Measurements from ENCODE around the gene EPG5.
"Not testable (repeated sequence)": the region's sequence is repeated elsewhere in the genome, so short reads cannot be mapped to it uniquely, and the experiment has no call there.

Gene EPG5, protein sequence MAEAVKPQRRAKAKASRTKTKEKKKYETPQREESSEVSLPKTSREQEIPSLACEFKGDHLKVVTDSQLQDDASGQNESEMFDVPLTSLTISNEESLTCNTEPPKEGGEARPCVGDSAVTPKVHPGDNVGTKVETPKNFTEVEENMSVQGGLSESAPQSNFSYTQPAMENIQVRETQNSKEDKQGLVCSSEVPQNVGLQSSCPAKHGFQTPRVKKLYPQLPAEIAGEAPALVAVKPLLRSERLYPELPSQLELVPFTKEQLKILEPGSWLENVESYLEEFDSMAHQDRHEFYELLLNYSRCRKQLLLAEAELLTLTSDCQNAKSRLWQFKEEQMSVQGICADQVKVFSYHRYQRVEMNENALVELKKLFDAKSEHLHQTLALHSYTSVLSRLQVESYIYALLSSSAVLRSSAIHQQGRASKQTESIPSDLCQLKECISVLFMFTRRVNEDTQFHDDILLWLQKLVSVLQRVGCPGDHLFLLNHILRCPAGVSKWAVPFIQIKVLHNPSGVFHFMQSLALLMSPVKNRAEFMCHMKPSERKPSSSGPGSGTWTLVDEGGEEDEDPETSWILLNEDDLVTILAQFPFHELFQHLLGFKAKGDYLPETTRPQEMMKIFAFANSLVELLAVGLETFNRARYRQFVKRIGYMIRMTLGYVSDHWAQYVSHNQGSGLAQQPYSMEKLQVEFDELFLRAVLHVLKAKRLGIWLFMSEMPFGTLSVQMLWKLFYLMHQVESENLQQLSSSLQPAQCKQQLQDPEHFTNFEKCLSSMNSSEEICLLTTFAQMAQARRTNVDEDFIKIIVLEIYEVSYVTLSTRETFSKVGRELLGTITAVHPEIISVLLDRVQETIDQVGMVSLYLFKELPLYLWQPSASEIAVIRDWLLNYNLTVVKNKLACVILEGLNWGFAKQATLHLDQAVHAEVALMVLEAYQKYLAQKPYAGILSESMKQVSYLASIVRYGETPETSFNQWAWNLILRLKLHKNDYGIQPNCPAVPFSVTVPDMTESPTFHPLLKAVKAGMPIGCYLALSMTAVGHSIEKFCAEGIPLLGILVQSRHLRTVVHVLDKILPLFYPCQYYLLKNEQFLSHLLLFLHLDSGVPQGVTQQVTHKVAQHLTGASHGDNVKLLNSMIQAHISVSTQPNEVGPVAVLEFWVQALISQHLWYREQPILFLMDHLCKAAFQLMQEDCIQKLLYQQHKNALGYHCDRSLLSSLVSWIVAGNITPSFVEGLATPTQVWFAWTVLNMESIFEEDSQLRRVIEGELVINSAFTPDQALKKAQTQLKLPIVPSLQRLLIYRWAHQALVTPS (N-terminal part only)

DNA sequence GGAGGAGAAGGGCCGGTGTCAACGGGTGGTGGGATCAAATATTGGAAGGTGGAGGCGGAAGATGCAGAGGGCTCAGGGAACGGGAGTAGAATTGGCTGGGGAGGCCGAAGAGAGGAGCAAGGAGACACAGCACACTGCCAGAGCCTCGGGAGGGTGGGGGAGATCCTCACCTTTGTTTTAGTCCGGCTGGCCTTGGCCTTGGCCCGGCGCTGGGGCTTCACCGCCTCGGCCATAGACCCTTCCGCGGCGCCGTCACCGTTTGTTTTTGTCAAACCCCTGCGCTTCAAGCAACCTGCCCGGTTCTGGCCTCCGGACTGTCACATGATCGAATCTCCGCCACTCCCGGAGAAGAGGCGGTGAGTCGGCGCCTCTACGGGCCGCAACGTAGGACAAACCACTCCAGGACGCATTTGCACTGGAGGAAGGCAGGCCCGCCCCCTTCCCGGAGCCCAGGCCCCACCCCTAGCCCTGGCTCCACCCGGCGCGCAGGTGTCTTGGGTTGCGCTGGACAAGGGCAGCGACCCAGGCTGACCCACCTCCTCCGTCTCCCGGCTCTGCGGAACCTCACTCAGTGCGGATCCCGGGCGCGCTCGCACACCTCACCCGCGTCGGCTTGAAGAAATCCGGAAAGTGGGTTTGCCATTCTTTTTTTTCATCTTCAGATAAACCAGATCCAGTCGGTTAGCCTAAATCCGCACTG, at the start of gene EPG5:
Gene EPG5 (minus strand): TSS at position 323 of the 700 bp plus-strand sequence. CDS start 90 bp downstream, at position 233.
- DNase-seq = peak; percentile 97

DNA sequence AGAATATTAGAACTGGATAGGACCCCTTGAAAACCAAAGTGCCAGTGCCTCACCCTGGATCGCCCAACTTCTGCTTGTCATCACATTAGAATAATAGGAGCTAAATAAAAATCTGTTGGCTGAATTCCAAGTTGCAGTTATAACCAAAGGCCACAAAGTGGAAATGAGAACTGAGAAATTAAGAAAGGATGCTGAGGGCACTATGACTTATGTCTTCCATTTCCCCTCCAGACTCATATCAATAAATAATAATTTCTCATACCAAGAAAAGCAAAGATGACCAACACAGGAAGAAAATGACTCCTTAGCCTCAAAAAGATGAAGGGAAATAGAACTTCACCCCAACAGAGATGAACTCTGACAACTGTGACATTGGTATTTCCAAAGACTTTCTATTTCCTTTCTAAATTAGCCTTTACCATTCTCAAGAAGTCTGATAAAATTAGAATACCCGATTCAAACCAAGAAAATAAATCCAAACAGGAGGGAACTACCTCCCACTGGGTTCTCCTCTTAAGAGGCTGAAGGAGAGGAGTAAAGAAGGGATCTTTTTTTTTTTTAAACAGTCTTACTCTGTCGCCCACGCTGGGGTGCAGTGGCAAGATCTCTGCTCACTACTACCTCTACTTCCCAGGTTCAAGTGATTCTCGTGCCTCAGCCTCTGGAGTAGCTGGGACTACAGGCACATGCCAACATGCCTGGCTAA, 46.5 kb upstream of the EPG5 start:
- no peak for DNase-seq

DNA sequence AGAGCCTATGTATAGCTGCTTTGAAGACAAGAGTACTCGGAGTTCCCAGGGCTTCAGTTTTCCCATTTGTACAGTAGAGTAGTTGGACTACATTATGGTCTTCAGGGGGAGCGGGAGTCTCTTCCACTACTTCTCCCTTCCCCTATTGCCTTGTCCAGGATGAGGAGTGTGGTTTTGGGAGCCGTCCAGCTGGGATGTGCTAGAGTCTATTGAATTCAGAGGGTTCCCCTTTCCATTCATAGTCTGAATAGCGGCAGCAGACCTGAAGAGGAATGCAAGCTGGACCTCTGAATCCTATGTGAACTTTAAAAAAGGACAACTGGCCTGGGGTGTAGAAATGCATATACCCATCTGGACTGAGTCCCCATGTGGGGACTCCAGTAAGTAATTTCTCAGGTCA, 43.5 kb upstream of the EPG5 start:
- DNase-seq = no peak

DNA sequence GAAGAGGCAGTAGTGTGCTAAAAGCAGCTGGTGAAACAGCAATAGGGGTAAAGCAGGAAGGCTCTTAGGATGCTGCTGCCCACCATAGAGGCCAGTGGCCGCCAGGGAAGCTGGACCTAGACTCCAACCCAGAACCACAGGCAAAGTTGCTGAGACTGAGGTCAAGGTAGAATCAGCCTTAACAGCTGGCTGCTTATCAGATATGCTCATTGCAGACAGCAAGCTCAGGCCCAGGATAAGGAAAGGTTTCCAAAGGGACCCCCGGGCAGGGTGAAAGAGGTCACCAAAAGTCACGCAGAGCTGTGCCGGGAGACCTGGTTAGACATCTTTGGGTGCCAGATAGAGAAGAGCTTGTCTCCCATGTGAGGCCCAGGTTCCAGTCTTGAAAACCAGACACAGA, 42.9 kb upstream of the EPG5 start:
- no peak for DNase-seq

DNA sequence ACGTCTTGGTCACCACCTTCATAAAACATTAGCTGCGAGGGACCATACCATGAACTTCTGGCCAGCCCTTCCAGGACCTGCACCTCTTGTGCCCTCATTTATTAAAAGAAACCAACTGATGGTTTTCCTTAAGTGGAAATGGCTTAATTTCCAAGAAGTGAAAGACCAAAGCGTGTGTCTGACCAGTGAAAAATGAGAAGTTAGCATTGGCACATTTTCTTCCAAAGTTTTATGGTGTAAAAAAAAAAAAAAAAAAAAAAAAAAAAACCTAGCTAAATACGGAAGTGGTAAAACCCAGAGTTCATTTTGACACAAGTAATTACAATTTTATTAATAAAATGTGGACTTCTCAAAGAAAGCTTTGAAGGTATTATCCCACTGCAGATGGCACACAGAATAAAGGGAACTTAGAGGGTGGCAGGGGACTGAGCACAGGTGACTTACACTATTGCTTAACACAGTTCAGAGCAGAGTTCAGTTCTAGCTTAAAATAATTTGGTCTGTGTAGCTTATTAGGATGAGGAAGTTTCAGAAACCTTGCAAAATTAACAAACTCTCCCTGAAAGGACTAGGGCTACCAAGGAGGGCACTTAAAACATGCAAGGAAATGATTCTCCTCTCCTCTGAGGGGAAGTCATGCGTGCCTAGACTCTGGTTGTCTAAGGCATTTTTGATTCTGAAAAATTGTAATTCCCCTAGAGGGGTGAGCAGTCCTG, 42.2 kb upstream of the EPG5 start:
- no peak for DNase-seq

DNA sequence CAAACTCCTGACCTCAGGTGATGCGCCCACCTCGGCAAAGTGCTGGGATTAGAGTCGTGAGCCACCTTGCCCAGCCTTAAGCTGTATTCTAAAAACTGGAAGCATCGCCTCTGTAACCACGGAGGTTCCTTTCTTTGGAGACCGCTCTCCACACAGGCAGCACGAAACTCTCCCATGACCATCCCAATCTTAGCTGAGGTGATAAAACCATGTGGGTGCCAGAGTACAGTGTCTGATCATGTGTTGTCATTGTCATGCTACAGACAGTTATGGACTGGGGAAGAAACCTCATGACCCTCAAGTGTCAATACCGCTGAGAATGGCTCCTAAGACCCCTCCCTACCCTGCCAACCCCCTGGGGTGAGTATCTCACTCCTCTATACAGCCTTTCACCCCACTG, 41.4 kb upstream of the EPG5 start:
- no peak for DNase-seq

DNA sequence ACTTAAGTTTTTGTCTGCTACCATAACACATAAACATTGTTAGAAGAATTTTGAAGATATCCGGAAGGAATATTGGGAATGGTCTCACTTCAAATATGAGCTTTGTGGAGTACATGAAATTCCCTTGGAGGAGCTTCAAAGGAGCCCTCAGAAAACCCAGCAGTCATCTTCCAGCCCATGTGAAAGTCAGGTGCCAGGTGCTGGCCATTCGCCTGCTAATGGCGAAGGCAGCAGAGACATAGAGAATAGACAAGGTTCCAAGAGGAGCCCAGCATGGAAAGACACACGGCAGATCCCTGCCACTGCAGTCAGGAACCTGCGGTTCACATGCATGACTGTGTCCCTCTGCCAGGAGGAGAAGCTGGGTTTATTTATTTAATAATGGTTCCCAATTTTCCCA, 40.0 kb upstream of the EPG5 start:
- DNase-seq = no peak

DNA sequence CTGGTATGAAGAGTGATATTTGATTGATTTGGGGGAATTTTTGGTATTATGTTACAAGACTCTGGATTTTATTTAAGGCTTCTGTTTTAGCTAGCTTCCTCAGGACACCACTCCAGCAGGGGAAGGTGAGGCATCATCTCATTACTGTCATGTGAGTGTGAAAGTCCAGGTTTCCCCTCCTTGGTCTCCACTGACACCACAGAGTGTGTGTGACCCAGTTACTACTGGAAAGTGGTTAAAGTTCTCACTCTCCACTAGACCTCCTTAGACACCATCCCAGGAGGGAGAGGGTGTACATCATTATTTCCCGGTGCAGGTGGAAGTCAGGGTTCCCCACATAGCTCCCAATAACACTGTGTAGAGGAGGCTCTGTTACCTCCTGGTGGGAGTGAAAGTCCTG, 35.8 kb upstream of the EPG5 start:
- no peak for DNase-seq

DNA sequence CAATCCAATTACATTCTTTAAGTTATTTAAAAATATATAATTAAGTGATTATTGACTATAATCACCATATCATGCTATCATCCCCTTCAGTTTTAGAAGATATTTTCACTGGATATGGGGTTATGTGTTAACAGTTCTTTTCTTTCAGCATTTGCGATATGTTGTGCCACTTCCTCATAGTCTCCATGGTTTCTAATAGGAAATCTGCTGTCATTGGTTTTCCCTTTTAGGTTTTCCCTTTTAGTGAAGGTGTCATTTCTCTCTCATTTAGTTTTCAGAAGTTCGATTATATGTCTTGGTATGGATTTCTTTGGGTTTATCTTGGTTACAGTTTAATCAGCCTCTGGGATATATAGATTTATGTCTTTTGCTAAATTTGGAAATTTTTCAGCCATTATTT, 34.8 kb upstream of the EPG5 start:
- no peak for DNase-seq

DNA sequence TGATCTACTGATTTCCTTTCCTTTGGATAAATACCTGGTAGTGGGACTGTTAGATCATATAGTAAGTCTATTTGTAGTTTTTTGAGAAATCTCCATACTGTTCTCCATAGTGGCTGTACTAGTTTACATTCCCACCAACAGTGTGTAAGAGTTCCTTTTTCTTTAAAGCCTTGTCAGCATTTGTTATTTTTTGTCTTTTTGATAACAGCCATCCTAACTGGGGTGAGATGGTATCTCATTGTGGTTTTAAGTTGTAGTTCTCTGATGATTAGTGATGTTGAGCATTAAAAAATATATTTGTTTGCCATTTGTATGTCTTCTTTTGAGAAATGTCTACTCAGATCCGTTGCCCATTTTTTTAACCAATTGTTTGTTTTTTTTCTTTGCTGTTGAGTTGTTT, 33.9 kb upstream of the EPG5 start:
- DNase-seq = no peak

DNA sequence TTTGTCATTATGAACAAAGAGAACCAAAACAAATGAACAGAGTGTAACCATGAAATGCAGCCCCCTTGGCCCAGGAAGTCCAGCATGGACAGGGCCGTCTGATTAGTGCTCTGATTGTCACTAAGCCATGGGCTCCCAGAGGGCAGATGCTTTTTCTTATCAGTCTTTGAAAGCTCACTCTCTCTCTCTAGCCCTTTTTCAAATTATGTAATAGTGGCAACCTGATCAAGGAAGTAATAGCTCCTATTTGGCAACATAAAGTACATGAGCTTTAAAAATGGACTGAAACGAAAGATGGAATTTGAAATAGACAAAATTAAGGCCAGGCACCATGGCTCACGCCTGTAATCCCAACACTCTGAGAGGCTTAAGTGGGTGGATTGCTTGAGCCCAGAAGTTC, 32.4 kb upstream of the EPG5 start:
- no peak for DNase-seq

DNA sequence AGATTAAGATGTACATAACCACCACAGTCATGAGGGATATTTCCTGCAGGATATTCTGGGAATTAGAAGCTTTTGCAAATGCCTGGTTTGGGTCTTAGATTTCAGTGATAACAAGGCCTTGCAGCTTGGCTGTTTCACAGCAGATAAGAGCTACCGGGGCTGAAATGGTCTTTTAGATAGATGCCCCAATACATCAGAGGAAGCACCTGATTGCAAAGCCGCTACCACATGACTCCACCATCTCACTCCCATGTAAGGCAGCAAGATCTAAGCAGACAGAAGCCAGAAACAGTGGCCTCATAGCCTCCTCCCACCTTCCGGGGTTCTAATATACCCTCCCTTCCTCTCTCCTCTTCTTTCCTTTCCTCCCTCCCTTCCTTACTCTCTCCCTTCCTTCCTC, 31.1 kb upstream of the EPG5 start:
- no peak for DNase-seq

DNA sequence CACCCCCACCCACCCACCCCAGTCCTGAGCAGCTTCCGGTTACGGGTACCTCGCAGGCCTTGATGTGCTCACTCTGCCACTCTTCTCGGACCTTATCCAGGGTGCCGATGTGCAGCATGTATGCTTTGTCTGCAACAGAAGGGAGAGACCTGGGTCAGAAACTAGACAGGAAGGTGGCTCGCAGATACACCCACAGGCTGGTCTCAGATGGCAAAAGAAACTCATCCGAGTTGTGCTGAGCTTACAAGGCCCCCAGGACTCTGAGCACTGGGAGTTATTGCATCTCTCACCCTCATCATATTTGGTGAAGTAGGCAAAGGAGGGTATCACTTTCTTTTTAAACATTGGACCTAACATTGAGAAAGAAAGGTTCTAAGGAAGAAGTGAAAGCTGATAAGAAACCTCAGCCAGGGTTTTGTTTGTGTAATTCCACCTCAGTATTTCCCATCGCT, 30.6 kb upstream of the EPG5 start:
- DNase-seq = no peak

DNA sequence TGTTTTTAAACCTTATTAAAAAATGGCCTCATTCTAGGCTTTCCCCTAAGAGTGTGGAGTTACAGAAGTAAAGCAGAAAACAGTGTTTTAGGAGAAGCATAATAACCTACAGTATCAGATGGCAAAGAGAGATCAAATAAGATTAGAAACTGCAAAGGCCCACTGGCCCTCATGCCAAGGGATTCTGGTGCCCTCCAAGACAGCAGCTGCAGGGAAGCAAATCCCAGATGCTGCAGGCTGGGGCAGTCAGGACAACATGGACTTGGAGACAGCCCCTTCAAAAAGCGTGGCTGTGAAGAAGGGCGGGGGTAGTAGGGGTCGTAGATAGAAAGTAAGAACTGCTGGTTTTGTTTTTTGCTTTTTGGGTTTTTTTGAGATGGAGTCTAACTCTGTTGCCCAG, 28.3 kb upstream of the EPG5 start:
- DNase-seq = no peak

DNA sequence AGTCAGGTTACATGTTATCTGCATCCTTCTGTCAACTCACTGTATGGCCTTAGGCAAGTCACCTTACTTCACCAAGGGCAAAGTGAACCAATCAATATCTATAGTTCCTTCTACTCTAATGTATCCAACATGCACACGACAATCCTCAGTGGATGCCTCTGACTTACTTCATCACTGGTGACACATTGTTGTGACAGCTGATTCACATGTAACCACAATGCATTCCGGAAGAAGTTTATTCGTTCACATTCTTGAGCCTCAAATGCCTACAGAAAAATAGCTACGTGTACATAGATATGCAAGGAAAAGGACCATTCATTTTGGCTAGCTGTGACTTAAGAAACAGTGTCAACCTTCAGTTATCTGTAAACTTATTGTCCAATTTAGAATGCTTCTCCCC, 26.3 kb upstream of the EPG5 start:
- DNase-seq = no peak

DNA sequence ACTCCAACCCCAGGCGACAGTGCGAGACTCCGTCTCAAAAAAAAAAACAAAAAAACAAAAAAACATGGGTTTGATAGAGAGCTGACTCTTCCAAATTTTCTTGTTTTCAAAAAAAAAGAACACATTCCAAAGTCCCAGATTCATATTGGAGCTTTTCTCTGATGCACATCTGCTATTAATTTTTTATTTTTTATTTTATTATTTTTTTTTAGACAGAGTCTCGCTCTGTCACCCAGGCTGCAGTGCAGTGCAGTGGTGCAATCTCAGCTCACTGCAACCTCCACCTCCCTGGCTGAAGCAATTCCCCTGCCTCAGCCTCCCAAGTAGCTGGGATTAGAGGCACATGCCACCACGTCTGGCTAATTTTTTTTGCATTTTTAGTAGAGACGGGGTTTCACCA, 25.4 kb upstream of the EPG5 start:
- DNase-seq = not testable (repeated sequence)

DNA sequence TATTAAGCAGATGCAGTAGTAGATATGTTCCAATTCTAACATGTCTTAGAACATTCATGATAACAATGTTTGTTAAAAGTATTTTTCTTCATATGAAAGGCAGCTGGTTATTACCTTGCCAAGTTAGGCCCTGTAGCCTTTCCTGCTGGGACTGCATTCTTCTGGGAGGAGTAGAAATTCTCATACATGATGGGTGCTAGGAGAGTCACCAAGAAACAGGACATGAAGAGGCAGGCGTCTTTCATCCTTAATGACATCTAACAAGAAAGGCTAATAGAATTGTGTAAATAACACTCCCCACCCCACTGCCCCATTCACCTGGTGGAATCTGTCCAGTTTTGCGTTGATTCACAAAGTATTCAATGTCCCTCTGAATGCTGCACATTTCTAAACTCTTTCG, 24.7 kb upstream of the EPG5 start:
- no peak for DNase-seq

DNA sequence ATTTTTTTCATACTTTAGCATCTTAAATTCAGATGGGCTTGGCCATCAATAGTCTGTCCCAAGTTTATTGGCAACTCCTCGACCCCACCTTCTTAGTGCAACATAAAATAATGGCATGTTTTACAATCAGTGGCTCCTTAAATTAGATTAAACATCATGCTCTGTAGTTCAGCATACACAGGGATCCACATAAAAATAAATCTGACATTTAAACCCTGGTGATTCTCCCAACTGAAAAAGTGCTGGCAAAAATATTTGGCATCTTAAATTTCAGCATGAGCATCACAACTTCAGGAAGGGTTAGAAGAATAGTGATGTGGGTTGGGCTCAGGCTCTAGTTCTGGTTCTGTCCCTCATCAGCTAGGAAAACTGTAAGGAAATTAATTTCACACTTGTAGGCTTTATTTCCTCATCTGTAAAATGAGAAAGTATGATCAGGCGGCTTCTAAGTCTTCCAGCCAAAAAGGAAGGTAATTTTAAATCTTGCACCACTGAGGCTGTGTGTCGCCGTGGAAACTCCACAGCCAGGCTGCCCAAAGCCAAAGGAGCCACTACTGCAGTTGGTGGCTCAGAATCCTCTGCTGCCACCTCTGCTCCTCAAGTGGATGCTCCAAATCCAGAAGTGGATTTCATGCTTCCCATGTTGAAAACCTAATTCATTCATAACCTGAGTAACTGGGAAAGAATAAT, 17.6 kb upstream of the EPG5 start:
- DNase-seq = no peak

DNA sequence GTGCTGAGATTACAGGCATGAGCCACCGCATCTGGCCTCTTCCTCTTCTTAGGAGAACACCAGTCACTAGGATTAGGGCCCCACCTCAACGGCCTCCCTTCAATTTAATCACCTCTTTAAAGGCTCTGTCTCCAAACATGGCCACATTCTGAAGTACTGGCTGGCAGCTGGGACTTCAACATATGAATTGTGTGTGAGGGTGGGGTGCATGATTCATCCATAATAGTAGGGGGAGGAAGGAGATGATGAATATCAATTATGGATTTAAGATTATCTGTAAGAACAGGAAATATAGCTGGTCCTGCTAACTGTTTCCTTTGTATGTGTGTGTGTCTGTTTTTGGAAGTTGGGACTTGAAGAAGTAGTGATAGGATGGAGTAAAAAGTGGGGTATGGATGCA, 14.7 kb upstream of the EPG5 start:
- DNase-seq = no peak

DNA sequence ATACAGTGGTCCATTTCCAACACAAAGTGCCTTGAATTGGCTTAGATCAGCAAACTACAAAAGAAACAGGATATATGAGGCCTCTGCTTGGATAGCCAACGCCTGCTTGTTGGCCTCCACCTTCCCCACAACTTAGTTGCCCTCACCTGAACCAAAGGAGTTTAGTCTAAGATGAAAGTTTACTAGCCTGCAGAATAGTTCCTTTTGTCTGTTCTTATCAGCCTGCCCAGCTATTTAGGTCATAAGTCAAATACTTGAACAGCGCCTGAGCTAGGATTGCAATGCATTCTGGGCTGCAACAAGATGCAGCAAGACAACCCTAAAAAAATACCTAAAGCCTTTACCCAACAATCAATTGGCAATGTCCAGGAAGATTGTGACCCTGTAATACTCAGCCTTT, 13.1 kb upstream of the EPG5 start:
- DNase-seq = no peak

DNA sequence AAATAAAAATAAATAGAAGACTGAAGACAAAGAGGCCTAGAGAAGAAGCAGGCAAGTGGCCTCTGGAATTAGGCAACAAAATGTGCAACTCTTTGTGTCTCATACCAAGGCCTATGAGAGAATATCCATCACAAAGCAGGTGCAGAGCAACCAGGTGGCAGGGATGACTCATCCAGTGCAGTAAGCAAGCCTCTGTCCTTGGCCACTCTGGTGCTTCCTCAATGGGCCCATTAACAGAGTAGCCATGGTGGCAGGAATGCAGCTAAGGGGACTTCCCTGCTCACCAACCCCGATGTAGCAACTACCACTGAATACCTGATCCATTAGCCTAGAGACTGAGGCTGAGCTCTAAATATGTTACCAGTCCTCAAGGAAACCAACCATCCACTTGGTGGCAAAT, 11.0 kb upstream of the EPG5 start:
- DNase-seq = no peak
